Midbrain (tissue), 1 donor: ENCODE measurements around the gene PPARD.
"Not testable (repeated sequence)": the region's sequence is repeated elsewhere in the genome, so short reads cannot be mapped to it uniquely, and the experiment has no call there.

Source experiments
- DNase-seq: peaks from one replicate; lab custom pipeline; 2025; lab: John Stamatoyannopoulos, UW

PPARD gene

DNA sequence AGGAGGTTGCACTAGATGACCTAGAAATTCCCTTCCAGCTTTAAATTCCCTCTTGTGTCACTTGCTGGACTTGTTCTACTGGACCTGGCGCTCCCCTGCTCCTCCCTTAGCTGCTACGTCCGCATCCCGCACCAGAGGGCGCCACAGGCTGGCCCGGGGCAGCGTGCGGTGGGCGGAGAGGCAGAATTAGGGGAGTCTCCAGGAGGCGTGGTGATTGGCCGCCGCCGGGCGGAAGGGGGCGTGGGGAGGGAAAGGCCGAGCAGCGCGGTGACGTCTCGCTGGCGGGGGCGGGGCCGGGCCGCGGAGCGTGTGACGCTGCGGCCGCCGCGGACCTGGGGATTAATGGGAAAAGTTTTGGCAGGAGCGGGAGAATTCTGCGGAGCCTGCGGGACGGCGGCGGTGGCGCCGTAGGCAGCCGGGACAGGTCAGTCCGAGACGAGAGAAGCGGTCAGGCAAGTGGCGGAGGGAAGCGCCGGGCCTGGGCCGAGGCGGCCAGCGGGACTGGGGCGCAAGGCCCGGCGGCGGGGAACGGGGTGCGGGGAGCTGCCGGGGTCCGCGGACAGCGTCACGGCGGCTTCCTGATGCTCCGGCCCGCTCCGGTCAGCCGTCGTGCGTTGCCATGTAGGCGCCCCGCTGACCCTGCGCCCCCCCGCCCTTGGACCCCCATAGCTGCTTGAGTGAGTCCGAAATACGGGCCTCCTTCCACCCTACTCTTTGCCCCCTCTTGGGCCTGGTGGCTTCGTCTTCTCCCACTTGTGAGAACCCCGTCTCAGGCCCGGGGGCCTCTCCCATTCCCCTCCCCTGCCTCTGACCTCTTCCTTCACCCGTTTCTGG, at the start of gene PPARD:
Gene PPARD, plus strand, starts transcription at position 301 of the 834 bp plus-strand sequence. CDS start 68,530 bp downstream, outside the sequence.
- DNase-seq = peak; percentile 98

DNA sequence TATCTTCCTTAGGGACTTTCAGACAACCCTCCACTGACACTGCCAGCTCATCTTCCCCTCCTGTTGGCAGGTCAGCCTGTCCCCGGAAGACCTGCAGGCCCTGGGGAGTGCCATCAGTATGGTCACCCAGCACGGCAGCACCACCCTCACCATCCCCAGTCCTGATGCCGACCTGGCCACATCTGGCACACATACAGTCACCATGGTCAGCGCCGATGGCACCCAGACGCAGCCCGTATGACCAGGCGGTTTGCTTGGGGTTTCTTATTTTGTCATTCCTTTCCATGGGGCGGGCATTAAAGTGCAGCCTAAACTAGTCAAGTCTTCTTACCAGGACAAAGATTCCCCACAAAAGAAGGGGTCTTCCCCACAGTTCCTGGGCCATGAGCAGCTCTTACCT, 48.7 kb upstream of the PPARD start:
- DNase-seq = no peak

DNA sequence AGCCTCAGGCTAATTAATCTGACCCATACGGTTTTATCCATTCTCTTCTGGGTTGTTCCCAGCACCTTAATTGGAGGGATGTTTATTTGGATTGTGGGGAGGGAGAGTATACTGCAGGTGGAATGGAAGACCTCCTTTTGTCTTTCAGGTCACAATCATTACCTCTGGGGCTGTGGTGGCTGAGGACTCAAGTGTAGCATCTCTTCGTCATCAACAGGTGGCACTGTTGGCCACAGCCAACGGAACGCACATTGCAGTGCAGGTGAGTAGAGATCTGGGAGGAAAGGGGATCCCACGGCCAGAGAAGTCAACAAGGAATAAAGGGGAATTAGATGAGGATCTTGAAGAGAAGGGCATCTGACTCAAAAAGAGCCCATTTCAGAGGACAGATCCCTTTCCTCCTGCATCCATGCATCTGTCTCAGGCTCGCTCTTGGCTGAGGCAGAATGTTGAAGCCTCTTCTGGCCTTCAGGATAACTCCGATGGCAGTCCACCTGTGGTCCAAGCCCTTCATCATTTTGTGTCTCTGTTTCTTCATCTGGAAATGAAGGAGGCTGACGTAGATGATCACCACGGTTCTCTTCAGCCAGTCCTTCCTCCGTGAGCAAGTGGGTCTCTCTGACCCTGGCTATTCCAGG, 47.9 kb upstream of the PPARD start:
- DNase-seq = peak; percentile 26

DNA sequence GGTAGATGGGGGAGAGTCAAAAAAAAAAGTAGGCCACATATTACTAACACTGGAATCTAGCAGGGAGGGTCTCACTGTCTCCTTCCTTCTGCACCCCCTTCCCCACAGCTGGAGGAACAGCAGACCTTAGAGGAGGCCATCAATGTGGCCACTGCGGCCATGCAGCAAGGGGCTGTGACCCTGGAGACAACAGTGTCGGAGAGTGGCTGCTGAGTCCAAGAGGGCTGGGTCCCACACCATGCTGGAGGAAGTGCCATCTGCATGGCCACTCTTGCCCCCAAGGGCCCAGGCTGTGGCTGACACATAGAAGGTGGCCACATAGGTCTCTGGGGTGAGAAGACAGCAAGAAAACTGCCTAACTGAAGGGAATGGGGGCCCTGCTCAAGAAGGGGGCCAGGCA, 47.3 kb upstream of the PPARD start:
- DNase-seq = no peak

DNA sequence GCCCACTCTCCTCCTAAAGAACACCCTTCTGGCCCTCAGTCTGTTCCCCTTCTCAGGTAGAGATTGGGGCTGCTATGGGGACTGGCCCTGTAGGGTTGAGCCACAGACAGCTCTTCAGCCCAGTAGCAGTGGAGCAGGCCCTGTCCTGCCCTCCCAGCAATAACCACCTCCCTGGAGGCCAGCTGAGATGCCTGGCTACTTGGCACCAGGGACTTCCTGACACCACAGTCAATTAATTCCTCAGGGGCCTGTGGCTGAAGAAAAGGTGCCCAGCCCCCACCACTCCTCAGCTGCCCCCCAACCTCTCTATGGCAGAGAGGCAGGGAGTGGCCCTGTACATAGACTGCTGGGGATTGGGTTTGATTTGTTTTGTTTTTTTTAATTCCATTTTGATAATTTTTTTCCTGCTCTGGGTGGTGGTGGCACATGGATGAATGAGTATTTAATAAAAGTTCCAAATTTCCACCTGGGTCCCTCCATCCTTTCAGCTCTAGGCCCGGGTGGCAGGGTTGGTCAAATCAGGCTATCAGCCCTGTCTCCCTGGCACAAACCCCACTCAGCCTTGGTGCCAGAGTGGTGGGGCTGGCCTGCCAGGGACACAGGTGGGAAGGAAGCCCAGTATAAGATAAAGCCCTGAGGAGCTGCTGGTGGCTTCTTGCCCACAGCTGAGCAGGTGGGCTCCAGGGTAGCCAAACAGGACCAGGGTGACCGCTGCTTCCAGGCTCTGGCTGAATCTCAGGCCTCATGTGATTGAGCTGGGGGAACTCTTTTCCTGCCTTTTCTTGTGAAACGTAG, 46.6 kb upstream of the PPARD start:
- DNase-seq = no peak

DNA sequence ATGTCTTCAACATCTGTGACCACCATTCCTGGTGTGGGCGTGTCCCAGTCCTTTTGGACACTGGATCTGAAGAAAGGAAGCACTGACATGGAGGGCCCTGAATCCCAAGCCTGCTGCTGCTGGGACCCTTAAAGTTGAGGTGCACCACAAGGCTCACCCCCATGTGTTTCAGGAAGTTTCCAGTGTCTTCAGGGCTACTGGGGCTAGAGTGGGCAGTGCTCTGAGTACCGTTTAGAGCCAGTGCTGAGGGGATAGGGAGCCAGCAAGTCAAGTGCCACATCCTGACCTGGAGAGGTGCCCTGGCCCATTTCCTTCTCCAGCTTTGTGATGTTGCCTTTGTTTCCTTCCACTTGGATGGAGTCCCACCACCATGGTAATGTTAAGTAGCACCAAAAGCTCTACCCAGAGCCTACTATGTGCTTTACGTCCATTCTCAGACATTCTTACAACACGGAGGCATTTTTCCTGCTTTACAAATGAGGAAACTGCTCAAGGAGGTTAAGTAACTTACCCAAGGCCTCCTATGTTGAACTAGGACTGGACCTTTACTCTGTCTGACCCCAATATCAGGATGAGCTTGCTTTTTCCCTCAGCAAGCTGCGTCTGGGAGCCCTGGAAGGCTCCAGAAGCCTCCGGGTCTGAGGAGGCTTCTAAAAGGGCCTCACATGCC, 45.3 kb upstream of the PPARD start:
- no peak for DNase-seq

DNA sequence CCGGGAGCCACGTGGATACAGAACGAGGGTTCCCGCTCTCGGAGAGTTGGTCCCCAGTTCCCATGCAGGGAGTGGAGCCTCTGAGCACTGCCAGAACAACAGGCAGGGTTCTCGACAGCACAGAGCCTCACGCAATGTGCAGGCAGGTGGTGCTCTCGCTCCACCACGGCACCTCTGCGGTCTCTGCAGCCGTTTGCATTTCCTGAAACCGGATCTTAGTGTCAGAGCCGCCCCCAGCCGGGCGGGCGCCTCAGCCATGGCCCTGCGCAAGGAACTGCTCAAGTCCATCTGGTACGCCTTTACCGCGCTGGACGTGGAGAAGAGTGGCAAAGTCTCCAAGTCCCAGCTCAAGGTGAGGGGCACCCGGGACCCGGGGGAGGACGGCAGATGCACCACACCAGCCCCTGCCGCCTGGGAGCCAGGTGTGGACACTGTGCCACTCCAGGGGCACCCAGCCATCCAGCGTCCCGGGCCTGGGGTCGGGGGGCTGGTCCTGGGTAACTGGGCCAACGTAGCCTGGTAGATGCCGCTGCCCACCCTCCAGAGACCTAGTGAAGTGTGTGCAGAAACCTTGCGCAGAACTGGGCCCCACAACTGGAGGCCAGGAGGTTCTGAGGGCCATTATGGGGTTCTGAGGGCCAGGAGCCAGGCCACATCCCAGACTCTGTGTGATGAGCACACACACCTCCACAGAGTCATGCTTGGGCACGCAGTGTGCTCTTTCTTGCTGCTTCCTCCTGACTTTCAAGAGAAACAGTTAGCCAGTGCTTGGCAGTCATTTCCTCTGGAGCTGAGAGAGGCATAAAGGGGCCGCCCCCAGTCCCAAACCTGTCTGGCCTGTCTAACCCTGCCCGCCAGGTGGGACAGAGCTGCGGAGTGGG, 44.5 kb upstream of the PPARD start, which contains the start of gene DEF6:
Gene DEF6, plus strand, starts transcription at position 218 of the 881 bp plus-strand sequence. Its CDS starts 39 bp downstream, at position 257.
- peak; percentile 39 for DNase-seq

DNA sequence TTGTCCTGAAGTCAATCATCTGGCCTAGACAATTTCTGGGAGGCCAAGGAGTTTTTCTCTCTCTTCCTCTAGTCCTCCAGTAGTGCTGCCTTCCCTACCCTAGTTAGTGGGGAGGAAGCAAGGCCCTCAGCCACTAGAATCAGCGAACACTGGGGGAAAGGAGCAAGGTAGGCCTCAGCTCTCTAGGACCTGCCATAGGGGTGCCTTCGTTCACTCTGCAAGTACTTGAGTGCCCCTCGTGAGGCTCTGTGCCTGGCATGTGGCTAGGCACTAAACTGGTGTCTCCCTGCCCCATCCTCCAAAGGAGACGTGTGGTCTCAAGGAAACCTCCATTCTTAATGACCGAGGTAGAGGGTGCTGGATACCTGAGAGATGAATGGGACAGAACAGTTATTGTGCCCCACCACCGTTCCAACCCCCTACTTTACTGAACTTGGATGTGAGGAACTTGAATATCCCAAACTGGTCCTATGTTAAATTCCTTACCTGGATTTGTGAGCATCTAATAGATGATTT, 43.7 kb upstream of the PPARD start:
- DNase-seq = no peak

DNA sequence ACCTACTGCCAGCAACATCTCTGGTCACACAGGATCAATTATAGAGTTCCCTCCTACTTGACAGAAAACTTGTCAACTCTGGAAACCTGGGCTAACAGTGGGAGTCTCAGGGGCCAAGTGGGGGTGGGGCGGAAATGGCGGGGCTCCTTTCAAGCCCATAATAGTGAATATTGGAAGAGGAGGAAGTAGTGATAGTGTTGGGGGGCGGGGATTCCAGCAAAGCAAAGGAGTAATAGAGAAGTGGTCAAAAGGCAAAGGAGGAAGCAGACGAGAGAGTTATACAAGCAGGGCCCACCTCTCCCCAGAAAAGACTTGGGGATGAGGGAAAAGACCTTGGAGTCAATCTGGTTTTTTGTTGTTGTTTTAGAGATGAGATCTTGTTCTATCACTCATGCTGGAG, 42.7 kb upstream of the PPARD start:
- peak; percentile 29 for DNase-seq

DNA sequence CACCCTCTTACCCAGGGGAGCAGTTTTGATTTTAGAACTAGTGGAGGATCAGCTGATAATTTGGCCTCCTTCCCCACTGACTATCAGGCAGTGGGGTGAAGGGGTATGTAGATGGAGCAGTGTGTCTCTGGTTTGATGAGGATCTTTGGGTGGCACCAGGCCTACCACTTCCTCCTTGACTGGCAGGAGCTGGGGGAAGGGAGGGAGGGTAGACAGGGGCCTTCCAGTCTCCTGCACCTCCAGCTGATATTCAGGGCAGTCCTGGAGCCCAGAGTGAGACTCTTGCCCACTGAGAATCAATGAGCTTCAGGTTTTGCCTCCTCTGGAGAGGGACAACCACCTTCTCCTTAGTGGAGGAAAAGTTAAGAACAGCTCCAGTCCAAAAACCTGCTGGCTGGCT, 41.5 kb upstream of the PPARD start:
- no peak for DNase-seq

DNA sequence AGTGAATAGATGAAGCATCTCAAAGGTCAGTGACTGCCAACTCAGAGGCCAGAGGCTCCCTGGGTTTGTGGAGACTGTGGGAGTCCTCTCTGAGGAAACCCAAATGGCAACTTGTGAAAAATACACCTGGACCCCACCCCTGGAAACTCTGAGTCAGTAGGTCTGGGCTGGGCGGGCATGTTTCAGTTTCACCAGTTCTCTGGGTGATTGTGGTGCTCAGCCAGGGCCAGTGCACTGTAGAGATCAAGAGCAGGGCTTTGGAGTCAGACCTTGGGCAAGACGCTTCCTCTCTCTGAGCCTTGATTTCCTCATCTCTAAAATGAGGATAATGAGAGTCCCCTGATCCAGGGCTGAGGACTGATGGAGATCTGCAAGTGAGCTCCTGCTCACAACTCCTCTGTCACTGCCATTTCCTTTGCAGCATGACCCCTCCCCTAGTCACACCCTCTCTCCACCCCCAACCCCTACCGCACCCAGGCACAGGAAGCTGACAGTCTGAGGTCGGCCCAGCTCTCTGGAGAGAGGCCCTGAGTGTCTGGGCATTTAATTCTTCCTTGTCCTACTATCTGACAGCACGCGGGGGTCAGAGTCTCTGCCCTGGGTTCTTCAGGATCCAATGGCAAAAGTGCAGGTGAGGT, 39.6 kb upstream of the PPARD start:
- DNase-seq = no peak

DNA sequence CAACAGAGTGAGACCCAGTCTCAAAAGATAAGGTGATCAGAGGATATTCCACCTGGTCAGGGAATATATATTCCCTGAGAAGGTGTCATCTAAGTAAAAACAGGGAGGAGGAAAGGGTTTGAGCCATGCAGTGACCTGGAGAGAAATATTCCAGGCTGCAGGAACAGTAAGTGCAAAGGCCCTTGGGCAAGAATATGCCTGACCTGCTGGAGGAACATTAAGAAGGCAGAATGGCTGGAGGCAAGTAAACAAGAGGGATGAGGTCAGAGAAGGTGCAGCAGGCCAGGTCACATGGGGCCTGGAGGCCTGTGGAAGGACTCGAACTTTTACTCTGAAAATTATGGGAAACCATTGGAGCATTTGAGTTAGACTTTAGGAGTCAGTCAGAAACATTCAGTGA, 38.1 kb upstream of the PPARD start:
- DNase-seq = no peak

DNA sequence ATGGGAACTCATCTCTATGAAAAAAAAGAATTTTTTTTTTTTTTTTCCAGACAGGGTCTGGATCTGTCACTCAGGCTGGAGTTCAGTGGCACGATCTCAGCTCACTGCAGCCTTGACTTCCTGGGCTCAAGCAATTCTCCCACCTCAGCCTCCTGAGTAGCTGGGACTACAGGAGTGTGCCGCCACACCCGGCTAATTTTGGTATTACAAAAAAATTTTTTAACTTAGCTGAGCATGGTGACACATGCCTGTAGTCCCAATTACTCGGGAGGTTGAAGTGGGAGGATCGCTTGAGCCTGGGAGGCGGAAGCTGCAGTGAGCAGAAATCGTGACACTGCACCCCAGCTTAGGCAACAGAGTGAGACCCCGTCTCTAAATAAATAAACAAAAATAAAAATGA, 37.2 kb upstream of the PPARD start:
- no peak for DNase-seq

DNA sequence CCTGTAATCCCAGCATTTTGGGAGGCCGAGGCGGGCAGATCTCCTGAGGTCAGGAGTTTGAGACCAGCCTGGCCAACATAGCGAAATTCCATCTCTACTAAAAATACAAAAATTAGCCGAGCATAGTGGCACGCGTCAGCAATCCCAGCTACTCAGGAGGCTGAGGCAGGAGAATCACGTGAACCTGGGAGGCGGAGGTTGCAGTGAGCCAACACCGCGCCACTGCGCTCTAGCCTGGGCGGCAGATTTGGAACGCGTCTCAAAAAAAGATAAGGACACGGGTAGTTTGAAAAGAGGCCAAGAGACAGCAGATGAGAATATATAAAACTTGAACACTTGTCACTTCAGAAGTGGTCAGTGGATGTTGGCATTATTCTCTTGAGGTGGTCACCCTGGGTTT, 35.2 kb upstream of the PPARD start:
- DNase-seq = not testable (repeated sequence)

DNA sequence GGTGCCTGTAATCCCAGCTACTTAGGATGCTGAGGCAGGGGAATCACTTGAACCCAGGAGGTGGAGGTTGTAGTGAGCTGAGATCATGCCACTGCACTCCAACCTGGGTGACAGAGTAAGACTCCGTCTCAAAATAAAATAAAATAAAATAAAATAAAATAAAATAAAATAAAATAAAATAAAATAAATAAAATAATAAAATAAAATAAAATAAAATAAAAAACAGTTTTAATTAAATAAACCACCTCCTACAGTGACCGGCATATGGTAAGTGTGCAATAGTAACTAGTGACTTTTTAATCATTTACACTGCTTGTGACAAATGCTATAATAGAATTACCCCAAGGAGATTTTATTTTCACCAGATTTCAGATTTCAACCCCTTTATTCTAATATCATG, 33.8 kb upstream of the PPARD start:
- not testable (repeated sequence) for DNase-seq

DNA sequence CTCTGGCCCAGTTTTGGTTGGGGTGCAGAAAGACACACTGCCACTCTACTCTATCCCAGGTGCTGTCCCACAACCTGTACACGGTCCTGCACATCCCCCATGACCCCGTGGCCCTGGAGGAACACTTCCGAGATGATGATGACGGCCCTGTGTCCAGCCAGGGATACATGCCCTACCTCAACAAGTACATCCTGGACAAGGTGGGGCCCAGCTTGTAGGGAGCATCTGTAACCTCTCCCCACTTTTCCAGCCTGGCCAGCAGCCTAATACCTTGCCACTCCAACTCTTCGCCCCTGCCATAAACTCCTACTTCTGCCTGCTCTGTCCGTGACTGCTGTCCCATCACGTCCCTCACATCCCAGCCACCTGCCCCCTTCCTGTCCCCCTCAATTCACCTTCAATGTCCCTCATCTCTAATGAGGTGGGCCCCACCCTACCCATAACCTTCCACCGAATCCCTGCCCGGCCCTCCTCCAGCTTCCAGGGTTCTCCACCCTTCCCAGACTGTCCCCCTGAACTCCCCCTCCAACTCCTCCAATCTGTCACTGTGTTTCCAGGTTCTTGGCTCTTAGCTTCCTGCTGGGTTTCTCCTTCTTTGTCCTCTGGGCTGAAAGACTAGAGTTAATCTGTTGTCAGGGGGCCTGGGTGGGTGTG, 32.6 kb upstream of the PPARD start:
- DNase-seq = no peak

DNA sequence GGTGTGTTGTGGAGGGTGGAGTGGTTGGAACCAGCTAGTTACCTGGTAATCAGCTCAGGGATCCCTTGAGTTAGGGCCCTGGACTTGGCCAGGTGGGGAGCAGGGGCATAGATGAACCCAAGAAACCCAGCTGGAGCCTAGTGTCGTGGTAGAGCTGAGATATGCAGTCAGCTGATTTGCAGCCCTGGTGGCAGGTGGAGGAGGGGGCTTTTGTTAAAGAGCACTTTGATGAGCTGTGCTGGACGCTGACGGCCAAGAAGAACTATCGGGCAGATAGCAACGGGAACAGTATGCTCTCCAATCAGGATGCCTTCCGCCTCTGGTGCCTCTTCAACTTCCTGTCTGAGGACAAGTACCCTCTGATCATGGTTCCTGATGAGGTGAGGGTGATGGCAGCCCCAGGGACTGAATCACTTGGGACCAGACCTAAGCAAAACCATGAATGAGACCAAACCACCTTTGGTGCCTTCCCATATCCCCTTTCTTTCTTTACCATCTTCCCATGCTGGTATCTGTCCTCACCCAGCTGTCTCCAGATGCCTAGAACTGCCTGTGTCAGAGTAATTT, 32.0 kb upstream of the PPARD start:
- no peak for DNase-seq

DNA sequence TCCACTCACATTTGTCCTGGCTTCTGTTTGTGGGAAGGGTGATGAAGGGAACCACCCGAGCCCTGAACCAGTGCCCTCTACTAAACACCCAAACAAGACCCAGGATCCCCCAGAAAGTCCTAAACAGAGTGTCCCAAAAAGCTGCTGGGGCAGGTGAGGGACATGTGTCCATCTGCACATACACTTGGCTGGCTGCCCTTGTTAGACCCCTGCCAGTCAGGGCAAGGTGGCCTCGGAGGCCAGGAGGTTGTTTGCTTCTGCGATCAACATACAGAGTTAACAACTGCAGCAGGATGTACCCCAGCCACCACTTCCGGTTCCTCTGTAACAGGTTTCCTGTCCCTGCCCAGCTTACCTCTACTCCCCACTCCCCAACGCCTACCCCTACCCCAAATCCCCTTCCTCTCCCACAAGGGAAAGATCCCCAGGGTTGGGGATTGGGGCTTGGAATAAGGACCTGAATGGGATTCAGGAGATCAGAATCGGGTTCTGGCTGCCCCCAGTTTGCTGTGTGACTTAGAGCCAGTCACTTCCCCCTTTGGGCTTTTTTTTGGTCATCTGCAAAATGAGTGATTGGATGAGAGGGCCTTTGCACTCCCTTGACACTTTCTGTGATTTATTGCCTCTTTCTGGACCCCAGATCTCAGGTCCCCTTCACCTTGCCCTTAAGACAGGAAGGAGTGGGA, 30.8 kb upstream of the PPARD start:
- DNase-seq = no peak
